ENCODE measurements around the gene TRIM17. TPM values are rescaled to one million over a fixed set of nuclear protein-coding genes. Genes with fewer than 3 reads are reported as not detected.

The TRIM17 gene, protein sequence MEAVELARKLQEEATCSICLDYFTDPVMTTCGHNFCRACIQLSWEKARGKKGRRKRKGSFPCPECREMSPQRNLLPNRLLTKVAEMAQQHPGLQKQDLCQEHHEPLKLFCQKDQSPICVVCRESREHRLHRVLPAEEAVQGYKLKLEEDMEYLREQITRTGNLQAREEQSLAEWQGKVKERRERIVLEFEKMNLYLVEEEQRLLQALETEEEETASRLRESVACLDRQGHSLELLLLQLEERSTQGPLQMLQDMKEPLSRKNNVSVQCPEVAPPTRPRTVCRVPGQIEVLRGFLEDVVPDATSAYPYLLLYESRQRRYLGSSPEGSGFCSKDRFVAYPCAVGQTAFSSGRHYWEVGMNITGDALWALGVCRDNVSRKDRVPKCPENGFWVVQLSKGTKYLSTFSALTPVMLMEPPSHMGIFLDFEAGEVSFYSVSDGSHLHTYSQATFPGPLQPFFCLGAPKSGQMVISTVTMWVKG
- total RNA-seq: not detected in 2 replicates

DNA sequence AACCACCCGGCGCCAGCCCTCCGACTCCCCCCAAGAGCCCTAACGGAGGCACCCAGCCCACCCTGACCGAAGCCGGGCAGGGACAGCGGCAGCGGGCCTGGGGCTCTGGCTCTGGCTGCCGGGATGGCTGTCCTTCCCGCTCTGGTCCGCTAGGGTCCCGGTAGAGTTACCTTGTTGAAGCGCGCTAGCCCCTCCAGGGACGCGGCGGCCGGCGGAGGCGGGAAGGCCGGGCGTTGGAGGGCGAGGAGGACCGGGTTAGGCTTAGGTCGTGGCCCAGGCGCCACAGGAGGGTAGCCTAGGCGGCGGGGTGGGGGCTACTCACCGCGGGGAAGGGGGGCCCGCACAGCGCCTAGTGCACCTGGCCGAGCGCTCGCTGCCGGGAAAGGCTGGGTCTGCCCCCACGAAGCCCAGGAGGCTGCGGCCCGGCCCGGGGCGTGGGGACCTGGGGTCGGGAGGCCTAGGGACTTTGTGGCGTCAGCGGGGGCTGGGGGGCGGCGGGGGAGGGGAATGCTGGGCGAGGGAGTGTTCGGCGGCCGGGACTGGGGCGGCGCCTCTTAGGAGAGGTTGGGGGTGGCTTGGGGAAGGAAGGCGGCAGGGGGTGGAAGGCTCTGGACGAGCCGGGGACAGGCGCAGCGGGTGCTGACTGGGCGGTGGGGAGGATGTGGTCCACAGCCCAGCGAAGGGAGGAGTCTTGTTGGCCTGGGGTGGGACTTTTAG lies at the start of gene TRIM17:
Gene TRIM17 (minus strand): TSS at position 645 of the 717 bp plus-strand sequence. CDS start 1,789 bp downstream, outside the sequence.

Other genes with a start within 250 kb of the TRIM17 start
- 1.8 and 9.1 TPM in 2 replicates for gene OBSCN, start 208.8 kb downstream of the TRIM17 start, total RNA-seq
- gene TRIM11, start 10.0 kb downstream of the TRIM17 start, total RNA-seq: 13.8 and 15.5 TPM in 2 replicates
- 54.6 and 60.7 TPM in 2 replicates for gene RNF187, start 70.5 kb upstream of the TRIM17 start, total RNA-seq

All from bladder microvascular endothelial cell (primary cell).